ENCODE measurements around the gene RPL18.
"Not testable (repeated sequence)": the region's sequence is repeated elsewhere in the genome, so short reads cannot be mapped to it uniquely, and the experiment has no call there.

RPL18 gene

GRCh38 chr19:48644355-48644754, 25.4 kb upstream of the RPL18 start:
- no peak for DNase-seq

- no peak for DNase-seq
These were observed 23.9 kb upstream of the RPL18 start for GRCh38 chr19:48642862-48643261.

GRCh38 chr19:48641850-48642249, 22.9 kb upstream of the RPL18 start:
- no peak for DNase-seq

GRCh38 chr19:48639483-48640375, 20.8 kb upstream of the RPL18 start:
- no peak for DNase-seq

- no peak for DNase-seq
These were observed 19.9 kb upstream of the RPL18 start for GRCh38 chr19:48638831-48639381.

- DNase-seq = peak; percentile 86
These were observed 19.2 kb upstream of the RPL18 start for GRCh38 chr19:48637948-48638830.

- peak; percentile 97 for DNase-seq
These were observed 18.5 kb upstream of the RPL18 start for GRCh38 chr19:48637449-48637947.

GRCh38 chr19:48636859-48637448, 18.0 kb upstream of the RPL18 start, which contains the start of gene DBP:
Gene DBP (minus strand): TSS chr19:48637379. CDS start chr19:48636994, 385 bp downstream.
- no peak for DNase-seq

GRCh38 chr19:48635966-48636858, 17.2 kb upstream of the RPL18 start:
- no peak for DNase-seq

- no peak for DNase-seq
These were observed 16.4 kb upstream of the RPL18 start for GRCh38 chr19:48635263-48635965.

GRCh38 chr19:48634424-48635262, 15.7 kb upstream of the RPL18 start:
- DNase-seq = peak; percentile 91

- no peak for DNase-seq
These were observed 15.0 kb upstream of the RPL18 start for GRCh38 chr19:48634036-48634342.

- no peak for DNase-seq
These were observed 14.4 kb upstream of the RPL18 start for GRCh38 chr19:48633148-48634035.

GRCh38 chr19:48632692-48633147, 13.7 kb upstream of the RPL18 start:
- no peak for DNase-seq

- DNase-seq = not testable (repeated sequence)
These were observed 13.3 kb upstream of the RPL18 start for GRCh38 chr19:48632286-48632685.

- DNase-seq = no peak
These were observed 12.2 kb upstream of the RPL18 start for GRCh38 chr19:48631225-48631624.

- DNase-seq = no peak
These were observed 11.5 kb upstream of the RPL18 start for GRCh38 chr19:48630296-48631063.

- DNase-seq = no peak
These were observed 10.8 kb upstream of the RPL18 start for GRCh38 chr19:48629599-48630295.
